RKO (cell line): ENCODE data around the gene CACNA1A.
"Not testable (repeated sequence)": the region's sequence is repeated elsewhere in the genome, so short reads cannot be mapped to it uniquely, and the experiment has no call there.

Experiments
- DNase-seq: peaks from one replicate; pipeline ENCODE4 v3.0.0-alpha.2; 2016; ENCODE audit warnings: low spot score

The CACNA1A gene

GRCh38 chr19:13366529-13367143 is 139.6 kb downstream of the CACNA1A start:
- peak; percentile 56 for DNase-seq

GRCh38 chr19:13363954-13364353 is 142.3 kb downstream of the CACNA1A start:
- no peak for DNase-seq

GRCh38 chr19:13363245-13363644 is 143.0 kb downstream of the CACNA1A start:
- DNase-seq = no peak

- no peak for DNase-seq
Measured at GRCh38 chr19:13362668-13363067, 143.6 kb downstream of the CACNA1A start.

- not testable (repeated sequence) for DNase-seq
Measured at GRCh38 chr19:13361726-13362125, 144.6 kb downstream of the CACNA1A start.

GRCh38 chr19:13356686-13357280 is 149.5 kb downstream of the CACNA1A start:
- no peak for DNase-seq

- DNase-seq = no peak
Measured at GRCh38 chr19:13356185-13356584, 150.1 kb downstream of the CACNA1A start.

GRCh38 chr19:13355356-13355755 is 150.9 kb downstream of the CACNA1A start:
- no peak for DNase-seq

- no peak for DNase-seq
Measured at GRCh38 chr19:13353625-13354024, 152.7 kb downstream of the CACNA1A start.

GRCh38 chr19:13350759-13351158 is 155.5 kb downstream of the CACNA1A start:
- DNase-seq = no peak

- no peak for DNase-seq
Measured at GRCh38 chr19:13350072-13350471, 156.2 kb downstream of the CACNA1A start.

GRCh38 chr19:13347367-13347766 is 158.9 kb downstream of the CACNA1A start:
- DNase-seq = no peak

GRCh38 chr19:13343514-13343913 is 162.8 kb downstream of the CACNA1A start:
- no peak for DNase-seq

- DNase-seq = no peak
Measured at GRCh38 chr19:13342672-13343071, 163.6 kb downstream of the CACNA1A start.

- DNase-seq = no peak
Measured at GRCh38 chr19:13339869-13340268, 166.4 kb downstream of the CACNA1A start.

GRCh38 chr19:13337181-13337580 is 169.1 kb downstream of the CACNA1A start:
- DNase-seq = no peak

GRCh38 chr19:13334801-13335481 is 171.3 kb downstream of the CACNA1A start:
- DNase-seq = no peak

GRCh38 chr19:13330285-13330684 is 176.0 kb downstream of the CACNA1A start:
- no peak for DNase-seq

- no peak for DNase-seq
Measured at GRCh38 chr19:13329766-13330165, 176.5 kb downstream of the CACNA1A start.

- DNase-seq = no peak
Measured at GRCh38 chr19:13328241-13328640, 178.0 kb downstream of the CACNA1A start.

GRCh38 chr19:13319526-13319925 is 186.8 kb downstream of the CACNA1A start:
- no peak for DNase-seq

- DNase-seq = no peak
Measured at GRCh38 chr19:13318190-13318589, 188.1 kb downstream of the CACNA1A start.

- DNase-seq = no peak
Measured at GRCh38 chr19:13315495-13315894, 190.8 kb downstream of the CACNA1A start.

- DNase-seq = no peak
Measured at GRCh38 chr19:13314761-13315160, 191.5 kb downstream of the CACNA1A start.
